HUES48 (cell line): ENCODE results near the gene ANO4.

Source experiments
- H3K27ac ChIP-seq: one replicate; pipeline ENCODE4 v1.7.0; 2013; ENCODE audit warnings: low read depth, low read length, inconsistent platforms
- H3K27me3 ChIP-seq: 2 replicates; pipeline ENCODE4 v1.6.1; 2013; ENCODE audit warnings: mild to moderate bottlenecking, low read length; ENCODE audit not compliant: control insufficient read depth, insufficient read depth
- H3K36me3 ChIP-seq: 2 replicates; pipeline ENCODE4 v1.6.1; 2013; ENCODE audit warnings: low read length; ENCODE audit not compliant: control insufficient read depth, insufficient read depth
- H3K4me1 ChIP-seq: 2 replicates; pipeline ENCODE4 v1.6.1; 2013; ENCODE audit warnings: mild to moderate bottlenecking, low read length; ENCODE audit not compliant: control insufficient read depth, insufficient read depth
- H3K4me3 ChIP-seq: 2 replicates; pipeline ENCODE4 v1.5.1; 2013; ENCODE audit warnings: mild to moderate bottlenecking, low read depth, low read length
- H3K9ac ChIP-seq: 2 replicates; pipeline ENCODE4 v1.6.1; 2013; ENCODE audit warnings: mild to moderate bottlenecking, low read depth, low read length, moderate library complexity
- H3K9me3 ChIP-seq: 2 replicates; pipeline ENCODE4 v1.6.1; 2013; ENCODE audit warnings: low read length; ENCODE audit not compliant: control insufficient read depth, insufficient read depth

The ANO4 gene

GRCh38 chr12:100794441-100795173 lies at the start of gene ANO4:
Gene ANO4 (plus strand): TSS chr12:100794776. CDS start chr12:100901786, 107,010 bp downstream.
- peak within 1 kb of the TSS; percentile 35 for H3K4me3 ChIP-seq
- no peaks in the 10 kb centered on the region for H3K27me3 ChIP-seq
- no peaks in the 10 kb centered on the region for H3K9me3 ChIP-seq
- H3K9ac ChIP-seq: no peak within 1 kb of the TSS
- peaks cover 48% of the 10 kb centered on the region for H3K4me1 ChIP-seq
- no peaks in the 10 kb centered on the region for H3K36me3 ChIP-seq
- peak within 1 kb of the TSS; percentile 50 for H3K27ac ChIP-seq

DNA sequence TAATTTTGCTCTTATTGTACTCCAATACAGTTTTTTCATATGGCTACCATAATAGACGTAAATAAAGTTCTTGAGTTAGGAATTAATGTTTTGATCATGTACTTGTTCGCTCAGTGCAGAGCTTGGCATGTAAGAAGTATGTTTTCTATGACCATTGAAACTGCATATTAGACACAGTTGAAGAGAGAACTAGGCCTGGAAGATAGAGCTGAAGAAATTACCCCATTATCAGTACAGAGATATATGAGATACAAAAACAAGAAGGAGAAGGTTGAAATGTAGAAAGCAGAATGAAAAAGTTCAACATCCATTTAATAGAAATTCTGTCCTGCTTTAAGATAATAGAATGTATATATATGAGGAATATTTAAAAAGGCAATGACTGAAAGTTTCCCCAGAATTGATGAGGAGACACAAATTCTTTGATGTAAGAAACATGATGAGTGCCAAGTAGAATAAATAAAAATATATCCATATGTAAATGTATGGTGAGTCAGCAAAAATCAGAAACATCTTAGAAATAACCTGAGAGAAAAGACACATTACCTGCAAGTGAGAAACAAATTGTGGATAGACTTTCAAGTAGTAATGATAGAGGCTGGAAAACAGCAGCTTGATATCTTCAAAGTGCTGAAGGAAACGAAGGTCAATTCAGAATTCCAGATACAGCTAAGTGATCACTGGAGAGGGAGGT lies 49.1 kb upstream of the ANO4 start:
- H3K27ac ChIP-seq: no peak overlapping the region

GRCh38 chr12:100752841-100753240 lies 41.7 kb upstream of the ANO4 start:
- Histone ChIP-seq H3K27me3 (no peaks in the 10 kb centered on the region), H3K36me3 (no peaks in the 10 kb centered on the region), H3K27ac (no peak overlapping the region), H3K9me3 (peaks cover 3% of the 10 kb centered on the region; the same call in 1 of the 2 replicates), H3K4me3 (no peak overlapping the region), H3K9ac (no peak overlapping the region), H3K4me1 (no peaks in the 10 kb centered on the region)

More for the DNA sequence above, 49.1 kb upstream of the ANO4 start:
- no peaks in the 10 kb centered on the region for H3K4me1 ChIP-seq
- no peaks in the 10 kb centered on the region for H3K27me3 ChIP-seq
- no peaks in the 10 kb centered on the region for H3K36me3 ChIP-seq
- no peak overlapping the region for H3K4me3 ChIP-seq
- H3K9ac ChIP-seq: no peak overlapping the region
- no peaks in the 10 kb centered on the region for H3K9me3 ChIP-seq

- no peak overlapping the region for H3K27ac ChIP-seq
- peaks cover 3% of the 10 kb centered on the region; the same call in 1 of the 2 replicates for H3K9me3 ChIP-seq
- H3K36me3 ChIP-seq: no peaks in the 10 kb centered on the region
- H3K9ac ChIP-seq: no peak overlapping the region
- no peak overlapping the region for H3K4me3 ChIP-seq
- no peaks in the 10 kb centered on the region for H3K4me1 ChIP-seq
- no peaks in the 10 kb centered on the region for H3K27me3 ChIP-seq
Measured at GRCh38 chr12:100753837-100754236, 40.7 kb upstream of the ANO4 start.

- Histone ChIP-seq H3K9me3 (peaks cover 3% of the 10 kb centered on the region; the same call in 1 of the 2 replicates), H3K27ac (no peak overlapping the region), H3K27me3 (no peaks in the 10 kb centered on the region), H3K36me3 (no peaks in the 10 kb centered on the region), H3K4me1 (no peaks in the 10 kb centered on the region), H3K4me3 (no peak overlapping the region), H3K9ac (no peak overlapping the region)
Measured at GRCh38 chr12:100755186-100755585, 39.4 kb upstream of the ANO4 start.

DNA sequence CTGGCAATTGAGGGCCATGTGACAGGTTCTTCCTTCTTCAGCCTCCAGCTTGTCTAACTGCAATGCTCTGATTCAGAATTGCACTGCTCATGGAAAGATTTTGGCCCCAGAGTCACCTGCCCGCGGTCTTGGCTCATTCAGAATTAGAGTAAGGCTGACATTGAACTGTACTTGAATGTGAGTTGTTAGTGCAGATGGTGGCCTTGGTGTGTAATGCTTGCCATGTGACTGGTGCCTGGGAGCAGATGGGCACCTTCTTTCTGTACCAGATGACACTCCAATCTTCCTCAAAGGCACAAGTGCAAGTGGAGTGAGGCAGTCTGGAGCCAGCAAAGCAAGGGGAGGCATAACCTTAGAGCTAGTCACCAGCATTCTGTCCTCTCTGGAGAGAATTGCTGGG lies 36.5 kb upstream of the ANO4 start:
- no peaks in the 10 kb centered on the region for H3K9me3 ChIP-seq
- H3K4me1 ChIP-seq: no peaks in the 10 kb centered on the region
- H3K27me3 ChIP-seq: no peaks in the 10 kb centered on the region
- H3K36me3 ChIP-seq: no peaks in the 10 kb centered on the region
- no peak overlapping the region for H3K4me3 ChIP-seq
- no peak overlapping the region for H3K9ac ChIP-seq
- no peak overlapping the region for H3K27ac ChIP-seq

GRCh38 chr12:100767371-100767770 lies 27.2 kb upstream of the ANO4 start:
- no peaks in the 10 kb centered on the region for H3K4me1 ChIP-seq
- H3K9ac ChIP-seq: no peak overlapping the region
- no peaks in the 10 kb centered on the region for H3K36me3 ChIP-seq
- H3K27ac ChIP-seq: no peak overlapping the region
- no peaks in the 10 kb centered on the region for H3K27me3 ChIP-seq
- H3K9me3 ChIP-seq: no peaks in the 10 kb centered on the region
- H3K4me3 ChIP-seq: no peak overlapping the region

DNA sequence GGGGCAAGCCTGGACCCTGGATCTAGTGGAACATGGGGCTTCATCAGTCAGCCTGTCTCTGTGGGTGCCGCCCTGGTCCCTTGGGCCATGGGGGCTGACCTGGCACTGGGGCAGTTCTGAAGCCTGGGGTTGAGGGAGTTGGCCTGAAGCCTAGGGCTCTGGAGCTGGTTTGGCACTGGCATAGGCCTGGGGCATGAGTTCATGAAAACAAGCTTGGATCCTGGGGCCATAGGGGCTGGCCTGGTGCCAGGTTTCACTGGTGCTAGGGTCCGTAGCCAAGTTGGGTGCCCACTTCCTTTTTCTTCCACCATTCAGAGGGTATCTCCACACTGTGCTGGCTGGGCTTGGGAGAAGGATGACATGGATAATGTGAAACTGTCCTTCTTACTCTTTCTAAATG lies 26.6 kb upstream of the ANO4 start:
- Histone ChIP-seq H3K36me3 (no peaks in the 10 kb centered on the region), H3K9ac (no peak overlapping the region), H3K27me3 (no peaks in the 10 kb centered on the region), H3K4me1 (no peaks in the 10 kb centered on the region), H3K9me3 (no peaks in the 10 kb centered on the region), H3K4me3 (no peak overlapping the region), H3K27ac (no peak overlapping the region)

GRCh38 chr12:100778967-100779590 lies 15.5 kb upstream of the ANO4 start:
- Histone ChIP-seq H3K27me3 (no peaks in the 10 kb centered on the region), H3K9ac (no peak overlapping the region)

DNA sequence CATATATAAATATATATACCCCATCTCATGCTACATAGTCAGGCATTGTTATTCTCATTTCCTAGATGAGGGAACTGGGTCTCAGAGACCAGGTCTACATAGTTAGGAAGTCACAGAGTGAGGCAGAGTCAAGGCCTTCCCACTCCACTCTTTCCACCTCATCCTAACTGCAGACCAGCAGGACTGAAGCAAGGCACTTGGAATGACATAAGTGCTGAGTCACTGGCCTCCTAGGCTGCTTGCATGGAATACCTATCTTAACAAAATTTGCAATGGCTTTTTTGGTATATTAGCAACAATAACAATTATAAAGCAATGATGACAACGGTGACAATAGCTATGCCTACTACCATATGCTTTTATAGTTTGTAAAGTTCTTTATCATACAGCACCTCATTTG lies 5.4 kb upstream of the ANO4 start:
- no peaks in the 10 kb centered on the region for H3K36me3 ChIP-seq
- no peaks in the 10 kb centered on the region for H3K27me3 ChIP-seq
- H3K9ac ChIP-seq: no peak overlapping the region
- no peaks in the 10 kb centered on the region for H3K9me3 ChIP-seq
- H3K27ac ChIP-seq: peak overlapping the region; percentile 48
- peaks cover 12% of the 10 kb centered on the region for H3K4me1 ChIP-seq
- H3K4me3 ChIP-seq: no peak overlapping the region

More at GRCh38 chr12:100778967-100779590, 15.5 kb upstream of the ANO4 start:
- no peak overlapping the region for H3K4me3 ChIP-seq
- H3K4me1 ChIP-seq: peaks cover 14% of the 10 kb centered on the region
- no peaks in the 10 kb centered on the region for H3K9me3 ChIP-seq
- no peak overlapping the region for H3K27ac ChIP-seq
- H3K36me3 ChIP-seq: no peaks in the 10 kb centered on the region

- Histone ChIP-seq H3K4me1 (peaks cover 20% of the 10 kb centered on the region), H3K4me3 (no peak overlapping the region), H3K9ac (no peak overlapping the region), H3K27ac (no peak overlapping the region), H3K27me3 (no peaks in the 10 kb centered on the region), H3K9me3 (no peaks in the 10 kb centered on the region), H3K36me3 (no peaks in the 10 kb centered on the region)
Measured at GRCh38 chr12:100789975-100790374, 4.6 kb upstream of the ANO4 start.
